Measurements from ENCODE around the gene EQTN. TPM values are rescaled to one million over a fixed set of nuclear protein-coding genes. Genes with fewer than 3 reads are reported as not detected.

Gene EQTN
- total RNA-seq, 1 experiment from 2014 or later = not detected

DNA sequence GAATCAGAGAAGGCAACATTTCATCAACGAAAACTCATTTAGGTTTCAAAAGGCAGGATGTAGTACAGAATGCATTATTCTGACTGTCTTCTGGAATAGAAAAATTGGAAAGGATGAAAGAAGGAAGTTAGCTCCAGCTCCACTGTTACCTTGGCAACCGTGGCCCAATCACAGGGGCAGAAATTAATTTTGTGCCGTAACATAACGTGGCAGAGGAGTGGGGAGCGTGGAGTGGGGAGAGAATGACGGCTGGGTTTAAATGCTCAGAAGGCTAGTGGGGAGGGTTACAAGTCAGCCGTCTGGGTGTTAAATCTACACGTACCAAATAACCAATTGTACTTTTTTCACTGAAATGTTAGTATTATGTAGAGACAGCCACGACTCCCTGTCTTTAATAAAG lies 32.3 kb upstream of the EQTN start:
- H3K36me3 ChIP-seq = no peaks in the 10 kb centered on the region
- no peaks in the 10 kb centered on the region for H3K27me3 ChIP-seq
- DNase-seq = no peak
- no peak overlapping the region for H3K4me3 ChIP-seq
- H3K27ac ChIP-seq = no peak overlapping the region
- no peaks in the 10 kb centered on the region for H3K4me1 ChIP-seq
- H3K9me3 ChIP-seq (replicated peaks) = no peaks in the 10 kb centered on the region

DNA sequence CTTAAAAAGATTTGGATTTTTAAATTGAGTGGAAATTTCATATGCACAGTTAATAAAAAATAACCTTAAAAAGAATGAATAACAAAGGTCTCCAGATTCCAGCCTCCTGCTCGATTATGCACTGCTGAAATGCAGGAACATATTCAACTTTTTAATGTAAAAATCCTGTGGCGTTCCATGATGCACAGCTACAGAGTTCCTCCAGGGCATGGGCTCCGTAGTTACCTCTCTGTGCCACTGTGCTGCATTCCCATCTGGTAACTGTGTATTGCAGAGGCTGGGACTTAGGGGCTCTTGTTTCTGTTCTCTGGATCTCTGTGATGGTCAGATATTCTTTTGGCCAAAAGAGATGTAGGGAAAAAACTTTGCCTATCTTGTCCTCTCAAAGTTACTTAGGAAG lies 31.5 kb upstream of the EQTN start:
- no peak for DNase-seq
- no peaks in the 10 kb centered on the region for H3K4me1 ChIP-seq
- no peak overlapping the region for H3K4me3 ChIP-seq

GRCh38 chr9:27311184-27311583 lies 14.2 kb upstream of the EQTN start:
- Histone ChIP-seq H3K9me3 (replicated peaks) (no peaks in the 10 kb centered on the region), H3K36me3 (no peaks in the 10 kb centered on the region), H3K27ac (no peak overlapping the region), H3K27me3 (no peaks in the 10 kb centered on the region), H3K4me1 (no peaks in the 10 kb centered on the region), H3K4me3 (no peak overlapping the region)
- no peak for DNase-seq

More for the DNA sequence above, 31.5 kb upstream of the EQTN start:
- Histone ChIP-seq H3K27me3 (no peaks in the 10 kb centered on the region), H3K27ac (no peak overlapping the region), H3K9me3 (replicated peaks) (no peaks in the 10 kb centered on the region), H3K36me3 (no peaks in the 10 kb centered on the region)

GRCh38 chr9:27310582-27310981 lies 13.6 kb upstream of the EQTN start:
- Histone ChIP-seq H3K9me3 (replicated peaks) (no peaks in the 10 kb centered on the region), H3K36me3 (no peaks in the 10 kb centered on the region), H3K27ac (no peak overlapping the region), H3K4me1 (no peaks in the 10 kb centered on the region), H3K4me3 (no peak overlapping the region), H3K27me3 (no peaks in the 10 kb centered on the region)
- DNase-seq = no peak

DNA sequence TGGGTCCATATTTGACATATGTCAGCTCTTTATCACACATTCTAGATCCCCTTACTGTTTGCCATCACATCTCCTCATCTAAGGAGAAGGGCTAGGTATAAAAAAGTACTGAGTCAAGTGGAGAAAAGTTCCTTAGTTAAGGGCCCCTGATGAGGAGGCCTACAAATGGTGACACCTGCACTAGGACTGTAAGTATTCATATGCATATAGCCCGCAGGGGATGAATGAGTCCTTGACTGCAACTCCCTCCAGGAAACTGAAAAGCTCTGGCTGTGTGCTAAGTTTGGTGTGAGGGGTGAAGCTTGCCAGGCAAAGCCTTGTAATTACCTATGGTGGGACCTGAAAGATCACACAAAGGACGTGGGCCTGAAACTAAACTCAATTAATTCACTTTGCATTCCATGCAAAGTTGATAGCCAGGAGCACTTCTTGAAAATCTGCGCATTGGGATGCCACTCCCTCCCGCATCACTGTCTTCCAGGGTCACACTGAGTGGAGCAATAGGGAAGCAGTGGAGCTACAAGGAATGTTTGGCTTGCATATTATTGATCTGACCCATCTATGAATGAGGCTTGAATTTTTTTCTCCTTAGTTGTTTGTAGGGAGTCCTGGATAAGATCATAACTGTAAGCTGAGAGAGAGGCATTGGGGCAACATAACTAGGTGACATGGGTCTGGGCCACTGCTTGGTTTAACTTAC lies 11.9 kb upstream of the EQTN start:
- no peaks in the 10 kb centered on the region for H3K36me3 ChIP-seq
- H3K27ac ChIP-seq = no peak overlapping the region
- DNase-seq = no peak
- H3K9me3 ChIP-seq (replicated peaks) = no peaks in the 10 kb centered on the region
- no peaks in the 10 kb centered on the region for H3K27me3 ChIP-seq
- H3K4me1 ChIP-seq = no peaks in the 10 kb centered on the region
- no peak overlapping the region for H3K4me3 ChIP-seq

DNA sequence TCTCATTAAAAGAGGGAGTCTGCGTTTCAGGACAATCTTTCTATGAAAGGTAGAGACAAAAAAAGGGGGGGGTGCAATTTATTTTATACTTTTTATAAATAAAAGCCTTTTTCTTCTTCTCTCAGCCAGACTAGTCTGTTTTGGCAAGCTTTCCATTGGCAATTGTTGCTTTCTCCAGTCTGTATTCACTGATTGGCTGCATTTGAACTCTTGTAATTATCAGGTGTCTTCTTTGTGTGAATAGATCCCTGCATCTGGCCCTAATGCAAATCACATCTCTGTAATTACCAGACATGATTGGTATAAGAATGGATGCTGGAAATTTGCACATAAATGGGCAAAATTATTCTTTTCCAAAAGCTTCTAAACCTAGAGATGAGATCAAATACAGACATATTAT lies 7.6 kb upstream of the EQTN start:
- no peaks in the 10 kb centered on the region for H3K4me1 ChIP-seq
- H3K36me3 ChIP-seq = no peaks in the 10 kb centered on the region
- no peak overlapping the region for H3K4me3 ChIP-seq
- H3K27me3 ChIP-seq = no peaks in the 10 kb centered on the region
- no peak for DNase-seq
- no peak overlapping the region for H3K27ac ChIP-seq
- H3K9me3 ChIP-seq (replicated peaks) = no peaks in the 10 kb centered on the region

DNA sequence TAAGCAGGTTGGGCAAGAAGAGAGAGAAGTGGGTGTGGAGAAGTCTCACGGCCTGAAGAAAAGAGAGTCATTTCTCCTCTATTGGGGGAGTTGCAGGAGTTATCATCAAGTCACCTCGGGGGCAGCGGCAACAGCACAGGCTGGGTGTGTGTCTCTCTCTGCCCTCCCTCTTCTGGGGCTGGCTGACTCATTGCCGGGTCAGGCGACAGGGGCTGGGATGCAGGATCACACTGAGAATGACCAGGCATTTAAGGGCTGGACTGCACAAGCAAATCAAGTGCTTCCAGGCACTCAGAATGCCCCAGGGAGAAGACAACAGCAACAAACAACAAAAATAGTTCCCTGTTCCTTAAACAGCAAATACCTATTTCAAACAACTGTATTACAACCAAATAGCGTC lies 6.3 kb upstream of the EQTN start:
- Histone ChIP-seq H3K27me3 (no peaks in the 10 kb centered on the region), H3K4me1 (no peaks in the 10 kb centered on the region), H3K27ac (no peak overlapping the region), H3K36me3 (no peaks in the 10 kb centered on the region), H3K9me3 (replicated peaks) (no peaks in the 10 kb centered on the region), H3K4me3 (no peak overlapping the region)
- DNase-seq = peak in 1 of 2 experiments; percentile 3

DNA sequence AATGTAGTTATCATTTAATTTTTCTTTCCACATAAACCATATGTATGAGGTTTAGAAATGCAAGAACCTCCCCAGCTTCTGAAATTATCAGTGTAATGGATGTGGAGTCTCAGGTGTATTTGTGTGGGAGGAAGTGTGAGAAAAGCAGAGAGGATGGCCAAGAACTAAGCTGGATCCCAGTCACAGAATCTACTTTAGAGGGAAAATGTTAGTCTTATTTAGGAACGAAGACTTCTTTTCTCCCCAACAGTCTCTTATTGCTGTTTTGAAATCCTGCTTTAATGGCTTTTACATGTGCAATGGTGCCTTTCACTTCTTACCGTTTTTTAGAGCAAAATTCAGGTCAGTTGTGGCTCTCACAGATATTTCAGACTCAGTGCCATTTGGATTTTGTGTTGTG lies 3.0 kb downstream of the EQTN start:
- no peaks in the 10 kb centered on the region for H3K4me1 ChIP-seq
- H3K27ac ChIP-seq = no peak overlapping the region
- H3K27me3 ChIP-seq = no peaks in the 10 kb centered on the region
- no peaks in the 10 kb centered on the region for H3K36me3 ChIP-seq
- no peak overlapping the region for H3K4me3 ChIP-seq
- no peaks in the 10 kb centered on the region for H3K9me3 ChIP-seq (replicated peaks)
- no peak for DNase-seq

DNA sequence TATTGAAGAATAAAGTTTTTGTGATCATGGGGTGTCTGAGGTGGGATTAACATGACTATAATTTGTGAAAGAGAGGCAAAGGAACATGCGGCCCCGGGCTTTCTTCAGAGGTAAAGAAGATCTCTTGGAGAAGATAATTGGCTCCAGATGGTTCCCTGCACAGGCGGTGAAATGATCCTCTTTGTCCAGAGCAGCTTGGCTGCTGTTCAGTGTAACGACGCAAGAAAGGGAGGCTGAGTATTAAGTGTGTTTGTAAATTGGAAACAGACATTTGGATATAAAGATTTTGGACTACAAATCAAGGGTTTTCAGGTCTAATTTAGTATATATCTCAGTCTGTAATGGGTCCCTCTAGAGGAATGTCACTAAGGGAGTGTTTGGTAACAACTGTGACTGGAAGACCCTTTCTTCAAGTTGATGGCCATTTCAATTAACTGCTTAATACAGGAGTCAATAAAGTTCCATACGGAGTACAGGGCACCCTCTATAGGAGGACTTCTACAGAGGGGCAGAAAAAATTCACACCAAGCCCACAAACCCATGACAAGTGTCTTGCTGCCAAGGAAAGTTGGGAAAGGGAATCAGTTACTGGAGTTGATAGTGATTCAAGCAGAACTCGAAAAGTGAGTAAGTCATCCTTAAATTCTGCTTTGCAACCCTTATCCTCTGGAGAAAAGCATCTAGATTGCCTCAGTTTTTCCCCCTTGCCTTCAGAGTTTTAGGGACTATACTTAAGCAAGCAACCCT lies 4.1 kb downstream of the EQTN start:
- DNase-seq = no peak
- Histone ChIP-seq H3K27ac (no peak overlapping the region), H3K9me3 (replicated peaks) (no peaks in the 10 kb centered on the region), H3K36me3 (no peaks in the 10 kb centered on the region), H3K4me3 (no peak overlapping the region), H3K27me3 (no peaks in the 10 kb centered on the region), H3K4me1 (no peaks in the 10 kb centered on the region)

DNA sequence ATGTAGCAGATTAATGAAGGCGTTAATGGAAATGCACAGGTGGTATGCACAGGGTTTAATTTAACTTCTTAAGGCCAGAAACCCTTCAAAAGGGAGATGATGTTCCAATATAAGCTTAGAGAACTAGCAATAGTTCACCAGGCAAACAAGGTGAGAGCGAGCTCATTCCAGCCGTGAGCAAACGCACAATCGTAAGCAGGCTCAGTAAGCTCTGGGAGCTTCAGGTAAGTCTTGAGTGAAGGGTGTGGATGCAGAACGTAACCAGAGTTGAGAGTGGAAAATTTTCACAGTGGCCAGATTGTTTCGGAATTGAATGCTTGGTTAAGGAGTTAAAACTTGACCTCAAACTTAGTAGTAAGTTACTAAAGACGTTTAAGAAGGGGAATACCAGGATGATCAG lies 5.7 kb downstream of the EQTN start:
- H3K27me3 ChIP-seq = no peaks in the 10 kb centered on the region
- no peaks in the 10 kb centered on the region for H3K36me3 ChIP-seq
- no peak overlapping the region for H3K27ac ChIP-seq
- no peak overlapping the region for H3K4me3 ChIP-seq
- no peaks in the 10 kb centered on the region for H3K9me3 ChIP-seq (replicated peaks)
- DNase-seq = no peak
- H3K4me1 ChIP-seq = no peaks in the 10 kb centered on the region

- no peaks in the 10 kb centered on the region for H3K4me1 ChIP-seq
- H3K27me3 ChIP-seq = no peaks in the 10 kb centered on the region
These were observed 14.7 kb downstream of the EQTN start for GRCh38 chr9:27282269-27282668.

DNA sequence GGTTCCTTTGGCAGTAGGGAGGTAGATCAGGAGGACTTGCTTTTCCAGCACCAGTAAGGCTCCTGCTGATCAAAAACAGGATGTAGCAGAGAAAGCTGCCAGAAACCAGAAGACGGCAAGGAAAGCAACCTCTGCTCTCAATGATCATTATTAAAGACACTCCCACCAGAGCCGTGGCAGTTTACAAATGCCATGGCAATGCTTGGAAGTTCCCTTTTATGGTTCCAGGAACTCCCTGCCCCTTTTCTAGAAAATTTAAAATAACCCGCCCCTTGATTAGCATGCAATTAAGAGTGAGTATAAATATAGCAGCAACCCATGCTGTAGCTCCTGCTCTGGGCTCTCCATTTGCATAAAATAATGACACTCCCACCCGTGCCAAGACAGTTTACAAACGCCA lies 16.1 kb downstream of the EQTN start:
- DNase-seq = no peak
- no peak overlapping the region for H3K4me3 ChIP-seq
- H3K9me3 ChIP-seq (replicated peaks) = no peaks in the 10 kb centered on the region
- H3K27me3 ChIP-seq = no peaks in the 10 kb centered on the region
- no peak overlapping the region for H3K27ac ChIP-seq
- H3K36me3 ChIP-seq = no peaks in the 10 kb centered on the region
- no peaks in the 10 kb centered on the region for H3K4me1 ChIP-seq

More at GRCh38 chr9:27282269-27282668, 14.7 kb downstream of the EQTN start:
- no peaks in the 10 kb centered on the region for H3K9me3 ChIP-seq (replicated peaks)
- H3K27ac ChIP-seq = no peak overlapping the region
- DNase-seq = no peak
- H3K4me3 ChIP-seq = no peak overlapping the region
- H3K36me3 ChIP-seq = no peaks in the 10 kb centered on the region

- Histone ChIP-seq H3K9me3 (replicated peaks) (no peaks in the 10 kb centered on the region), H3K27ac (no peak overlapping the region), H3K4me1 (no peaks in the 10 kb centered on the region), H3K4me3 (no peak overlapping the region), H3K36me3 (no peaks in the 10 kb centered on the region), H3K27me3 (no peaks in the 10 kb centered on the region)
- DNase-seq = no peak
These were observed 16.7 kb downstream of the EQTN start for GRCh38 chr9:27280249-27280648.

- no peaks in the 10 kb centered on the region for H3K27me3 ChIP-seq
- DNase-seq = no peak
- H3K4me3 ChIP-seq = no peak overlapping the region
- no peaks in the 10 kb centered on the region for H3K4me1 ChIP-seq
- H3K9me3 ChIP-seq (replicated peaks) = no peaks in the 10 kb centered on the region
- no peak overlapping the region for H3K27ac ChIP-seq
- H3K36me3 ChIP-seq = no peaks in the 10 kb centered on the region
These were observed 17.3 kb downstream of the EQTN start for GRCh38 chr9:27279611-27280010.

DNA sequence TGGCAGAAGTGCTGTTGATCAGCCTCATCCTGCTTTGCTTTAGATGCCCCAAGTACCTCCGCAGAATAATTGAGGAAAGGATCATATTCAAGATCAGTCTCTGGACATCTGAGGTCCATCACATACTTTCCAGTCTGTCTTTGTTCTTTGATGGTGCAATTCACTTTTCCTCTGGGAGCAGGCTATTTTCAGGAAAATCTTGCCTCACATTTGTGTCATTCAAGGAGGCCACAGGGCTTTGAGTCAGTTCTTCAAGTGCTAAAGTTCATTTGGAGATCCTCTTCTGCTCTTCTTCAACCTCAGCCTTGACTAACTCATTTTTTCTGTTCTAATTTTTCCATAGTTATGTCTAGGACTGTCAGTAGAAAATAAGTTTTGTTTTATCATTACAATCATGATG lies 18.6 kb downstream of the EQTN start:
- Histone ChIP-seq H3K27ac (no peak overlapping the region), H3K36me3 (no peaks in the 10 kb centered on the region), H3K9me3 (replicated peaks) (no peaks in the 10 kb centered on the region), H3K4me3 (no peak overlapping the region), H3K27me3 (no peaks in the 10 kb centered on the region), H3K4me1 (no peaks in the 10 kb centered on the region)
- no peak for DNase-seq
